GM18868 (cell line): Measurements from ENCODE around the gene USP9X.
"Not testable (repeated sequence)": the region's sequence is repeated elsewhere in the genome, so short reads cannot be mapped to it uniquely, and the experiment has no call there.

Experiments
- ATAC-seq: cut with Tn5 transposase; IDR thresholded peaks from one replicate; pipeline ENCODE4 v1.9.1; 2021; ENCODE audit warnings: mild to moderate bottlenecking, moderate library complexity; ENCODE audit not compliant: unreplicated experiment

Gene USP9X

DNA sequence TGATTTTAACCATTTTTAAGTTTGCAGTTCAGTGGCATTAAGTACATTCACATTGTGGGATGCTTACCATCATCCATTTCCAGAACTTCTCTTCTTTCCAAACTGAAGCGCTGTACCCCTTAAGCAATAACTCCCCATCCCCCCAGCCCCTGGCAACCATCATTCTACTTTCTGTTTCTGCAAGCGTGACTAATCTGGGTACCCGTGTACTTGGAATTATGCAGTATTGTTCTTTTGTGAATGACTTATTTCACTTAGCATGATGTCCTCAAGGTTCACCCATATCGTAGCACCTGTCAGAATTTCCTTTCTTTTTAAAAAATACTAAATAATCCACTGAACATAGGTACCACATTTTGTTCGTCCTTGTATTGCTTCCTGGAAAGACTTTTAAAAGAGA is 32.9 kb downstream of the USP9X start:
- no peak for ATAC-seq

DNA sequence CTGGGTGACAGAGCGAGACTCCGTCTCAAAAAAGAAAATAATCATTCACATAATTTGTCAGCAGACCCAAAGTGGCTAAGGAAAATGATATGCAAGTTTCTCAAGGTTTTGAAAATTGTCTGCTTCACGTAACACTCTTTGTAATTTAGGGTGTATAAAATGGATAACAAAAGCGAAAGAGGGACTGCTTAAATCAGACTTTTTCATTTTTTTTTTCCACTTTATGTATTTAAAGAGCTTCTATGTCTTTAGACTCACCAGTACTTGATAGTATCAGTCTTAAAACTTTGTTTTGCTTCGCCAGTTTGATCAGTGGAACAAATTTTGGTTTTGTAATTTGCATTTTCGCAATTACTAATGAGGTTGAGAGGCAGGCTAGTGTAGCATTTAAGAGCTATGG is 34.6 kb downstream of the USP9X start:
- no peak for ATAC-seq

DNA sequence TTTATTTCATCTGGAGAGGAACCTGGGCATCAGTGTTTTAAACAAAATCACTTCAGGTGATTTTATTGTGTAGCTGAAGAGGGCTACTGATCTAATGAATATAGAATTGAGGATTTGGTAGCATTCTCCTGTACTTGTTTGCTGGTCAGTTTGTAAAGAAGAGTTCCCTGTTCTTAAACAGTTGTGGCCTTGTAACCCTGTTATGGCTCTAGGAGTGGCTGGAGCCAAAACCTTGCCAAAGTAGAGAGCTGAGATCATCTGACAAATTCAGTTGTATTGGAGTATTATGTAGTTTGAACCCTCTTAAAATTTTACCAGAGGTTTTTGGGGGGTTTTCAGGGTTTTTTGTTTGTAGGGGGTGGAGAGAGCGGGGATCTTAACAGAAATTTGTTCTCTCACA is 36.5 kb downstream of the USP9X start:
- ATAC-seq, result no peak

DNA sequence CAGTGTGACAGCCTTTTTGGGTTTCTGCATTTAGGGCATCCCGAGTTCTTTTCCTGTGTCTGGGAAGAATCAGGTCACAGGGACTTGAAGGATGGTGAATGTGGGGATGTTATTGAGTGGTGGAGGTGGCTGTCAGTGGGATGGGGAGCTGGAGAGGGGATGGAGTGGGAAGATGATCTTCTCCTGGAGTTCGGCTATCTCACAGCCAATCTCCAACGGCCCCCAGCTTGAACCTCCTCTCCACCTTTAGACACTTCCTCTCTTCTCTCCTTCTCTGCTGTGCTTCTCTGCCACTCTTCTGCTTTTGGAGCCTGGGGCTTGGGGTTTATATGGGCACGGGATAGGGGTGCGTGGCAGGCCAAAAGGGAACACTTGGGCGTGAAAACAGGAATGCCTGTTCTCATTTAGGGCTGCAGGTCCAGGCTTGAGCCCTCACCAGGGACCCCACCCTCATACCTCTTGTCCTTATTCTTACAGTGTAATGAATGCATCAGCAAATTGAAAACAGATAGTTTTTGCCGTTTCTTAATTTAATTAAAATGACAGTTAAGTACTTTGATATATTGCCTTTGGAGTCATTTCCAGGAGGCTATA is 37.5 kb downstream of the USP9X start:
- no peak for ATAC-seq

DNA sequence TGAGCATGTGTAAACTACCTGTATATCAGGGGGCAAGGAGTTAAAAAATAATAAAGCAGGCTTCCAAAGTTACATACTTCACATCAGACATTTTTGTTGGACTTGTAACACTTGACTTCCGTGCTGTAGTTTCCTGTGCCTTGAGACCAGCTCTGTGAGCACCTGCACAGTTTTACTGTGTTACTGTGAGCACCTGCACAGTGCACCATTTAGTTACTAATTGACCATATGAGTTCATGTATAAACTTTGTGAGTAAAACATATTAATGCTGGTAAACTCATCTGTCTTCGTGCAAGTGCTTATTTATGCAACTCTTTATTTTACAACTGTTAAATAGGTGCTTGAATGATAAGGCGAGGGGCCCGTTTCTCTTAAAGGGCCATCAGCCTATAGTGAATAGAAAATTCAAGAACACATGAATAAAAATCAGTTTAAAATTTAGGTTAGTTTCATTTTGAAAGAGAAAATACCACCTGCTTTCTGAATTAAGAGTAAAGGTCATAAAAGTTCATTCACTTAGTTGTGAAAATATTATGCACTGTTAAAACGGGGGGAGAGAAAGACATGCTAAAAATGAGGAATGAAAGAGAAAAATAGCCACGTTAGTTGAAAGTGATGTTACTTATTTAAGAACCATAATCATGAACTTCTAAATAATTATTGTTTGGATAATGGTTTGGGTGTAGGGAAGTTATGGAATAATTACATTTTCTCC is 42.4 kb downstream of the USP9X start:
- ATAC-seq, result no peak

DNA sequence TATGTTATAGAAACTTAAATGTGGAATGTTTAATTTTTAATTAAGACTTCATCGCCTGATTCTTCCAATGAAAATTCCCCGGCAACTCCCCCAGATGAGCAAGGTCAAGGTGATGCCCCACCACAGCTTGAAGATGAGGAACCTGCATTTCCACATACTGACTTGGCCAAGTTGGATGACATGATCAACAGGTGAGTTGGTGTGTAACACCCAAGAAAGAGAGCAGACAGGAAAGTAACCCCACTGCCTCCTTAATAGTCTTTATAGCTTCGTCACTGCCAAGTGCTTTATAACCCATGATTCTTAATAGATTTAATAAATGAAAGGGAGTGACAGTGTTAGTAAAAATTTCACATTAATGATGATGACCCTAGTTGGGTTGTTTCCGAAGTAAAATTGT is 43.7 kb downstream of the USP9X start:
- no peak for ATAC-seq

DNA sequence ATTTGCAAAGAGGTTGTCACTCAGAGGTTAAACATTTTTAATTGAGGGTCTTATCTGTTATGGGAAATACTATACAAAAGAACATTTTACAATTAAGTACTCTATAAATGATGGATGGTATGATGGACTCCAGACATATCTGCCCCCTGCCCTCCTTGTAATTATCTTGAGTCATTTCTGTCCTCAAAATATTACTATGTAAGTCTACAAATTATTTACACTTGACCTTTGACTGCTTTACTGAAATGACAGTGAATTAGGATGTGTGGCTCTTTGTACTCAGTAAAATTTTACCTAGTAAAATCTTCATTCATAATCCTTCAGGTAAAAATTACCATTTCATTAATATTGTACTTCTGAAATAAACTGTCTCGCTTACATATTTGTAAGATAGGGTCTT is 46.5 kb downstream of the USP9X start:
- ATAC-seq, result no peak

DNA sequence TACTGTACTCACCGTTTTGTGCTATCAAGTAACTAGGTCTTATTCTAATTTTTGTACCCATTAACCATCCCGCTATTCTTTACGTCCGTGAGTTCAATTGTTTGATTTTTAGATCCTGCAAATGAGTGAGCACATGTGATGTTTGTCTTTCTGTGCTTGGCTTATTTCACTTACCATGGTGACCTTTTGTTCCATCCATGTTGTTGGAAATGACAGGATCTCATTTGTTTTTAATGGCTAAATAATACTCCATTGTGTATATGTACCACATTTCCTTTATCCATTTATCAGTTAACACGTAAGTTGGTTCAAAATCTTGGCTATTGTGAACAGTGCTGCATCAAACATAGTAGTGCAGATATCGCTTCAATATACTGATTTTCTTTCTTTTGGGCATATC is 48.3 kb downstream of the USP9X start:
- ATAC-seq, result no peak

DNA sequence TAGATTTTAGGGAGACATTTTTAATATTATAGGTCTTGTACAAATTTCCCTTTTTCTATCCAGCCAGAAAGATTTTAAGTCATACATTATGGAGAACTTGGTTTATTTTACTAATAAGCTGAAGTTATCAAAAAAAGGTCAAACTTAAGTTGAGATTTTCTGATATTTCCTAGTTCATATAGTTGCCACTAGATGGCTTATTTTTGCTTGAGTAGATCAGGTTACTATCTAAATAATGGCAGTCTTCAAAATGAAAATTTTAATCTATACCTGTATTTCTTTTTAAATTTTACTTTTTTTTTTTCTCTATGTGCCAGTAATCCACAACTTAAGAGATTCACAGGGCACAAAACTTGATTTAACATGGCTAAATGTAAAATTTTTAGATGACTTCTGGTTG is 52.3 kb downstream of the USP9X start:
- ATAC-seq, result no peak

DNA sequence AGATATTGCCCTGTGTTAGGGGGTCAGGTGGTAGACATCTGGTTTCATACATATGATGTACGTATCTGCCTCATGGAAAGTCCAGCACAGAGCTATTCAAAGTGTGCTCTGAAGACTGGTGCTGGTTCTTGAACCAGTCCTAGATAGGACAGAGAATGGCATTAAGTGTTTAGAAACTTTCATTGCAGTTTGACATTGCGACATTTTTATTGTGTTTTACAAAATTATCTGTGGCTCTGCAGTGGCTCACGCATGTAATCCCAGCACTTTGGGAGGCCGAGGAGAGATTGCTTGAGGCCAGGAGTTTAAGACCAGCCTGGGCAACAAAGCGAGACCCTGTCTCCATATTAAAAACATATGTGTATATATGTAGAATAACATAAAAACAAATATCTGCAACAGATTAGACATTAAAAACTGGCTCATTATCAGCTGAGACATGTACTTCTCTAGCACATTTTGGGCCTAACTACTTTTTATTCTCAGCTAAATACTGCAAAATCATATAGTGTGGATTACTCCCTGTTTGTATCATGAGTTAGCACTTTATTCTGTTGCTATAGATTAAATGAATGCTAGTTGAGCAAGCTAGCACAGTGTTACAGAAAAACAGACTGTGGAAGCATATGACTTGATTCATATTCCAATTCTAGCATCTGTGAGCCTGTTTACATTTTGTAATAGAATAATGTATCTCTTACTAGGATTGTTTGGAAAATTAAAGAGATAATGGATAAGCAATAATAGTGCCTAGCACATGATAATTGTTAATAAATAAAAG is 57.1 kb downstream of the USP9X start:
- no peak for ATAC-seq

DNA sequence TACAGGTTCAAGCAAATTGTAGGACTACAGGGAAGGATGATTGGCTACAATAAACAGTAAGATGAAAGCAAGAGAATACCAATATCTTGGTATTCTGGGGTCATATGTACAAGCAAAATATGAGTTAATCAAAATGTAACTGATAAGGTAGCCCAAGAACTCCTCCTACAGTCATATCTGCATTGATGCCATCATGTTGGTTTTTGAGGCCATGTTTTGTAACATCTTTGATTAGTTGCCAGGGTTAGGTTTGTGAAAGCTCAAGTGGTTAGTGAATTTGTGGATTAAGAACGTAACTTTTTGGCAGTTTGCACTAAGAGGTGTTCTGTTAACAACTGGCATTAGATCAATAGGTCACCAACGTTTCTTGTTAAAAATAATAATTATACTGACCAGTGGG is 59.6 kb downstream of the USP9X start:
- no peak for ATAC-seq

DNA sequence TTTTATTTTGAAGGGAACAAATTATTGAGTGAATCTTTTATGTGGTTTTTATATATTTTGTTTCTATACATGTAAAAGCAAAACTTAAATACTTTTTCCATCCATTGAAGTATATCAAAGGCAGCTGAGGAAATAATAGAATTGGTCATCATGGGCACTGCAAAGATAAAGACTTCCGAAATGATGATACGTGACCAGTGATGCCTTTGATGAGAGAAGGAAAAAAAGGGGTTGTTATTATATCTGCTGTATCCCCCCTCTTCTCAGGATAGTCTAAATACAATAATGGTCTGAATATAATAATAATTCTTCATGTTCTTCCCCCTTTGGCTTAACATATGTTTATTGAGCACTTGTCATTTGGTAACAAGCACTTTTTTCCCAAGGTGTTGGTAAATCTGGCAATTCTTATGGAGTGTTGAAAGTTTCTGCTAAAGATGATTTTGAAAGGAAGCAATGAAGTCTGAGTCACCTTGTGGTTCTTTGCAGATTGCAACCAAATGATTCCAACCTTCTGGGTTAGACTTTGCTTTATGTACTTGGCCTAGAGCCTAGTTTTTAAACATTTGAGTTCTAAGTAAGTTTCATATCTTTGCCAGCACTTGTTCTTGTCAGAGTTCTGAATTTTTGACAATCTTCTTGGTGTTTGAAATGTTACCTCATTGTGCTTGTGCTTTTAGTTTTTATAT is 60.8 kb downstream of the USP9X start:
- ATAC-seq, result no peak

DNA sequence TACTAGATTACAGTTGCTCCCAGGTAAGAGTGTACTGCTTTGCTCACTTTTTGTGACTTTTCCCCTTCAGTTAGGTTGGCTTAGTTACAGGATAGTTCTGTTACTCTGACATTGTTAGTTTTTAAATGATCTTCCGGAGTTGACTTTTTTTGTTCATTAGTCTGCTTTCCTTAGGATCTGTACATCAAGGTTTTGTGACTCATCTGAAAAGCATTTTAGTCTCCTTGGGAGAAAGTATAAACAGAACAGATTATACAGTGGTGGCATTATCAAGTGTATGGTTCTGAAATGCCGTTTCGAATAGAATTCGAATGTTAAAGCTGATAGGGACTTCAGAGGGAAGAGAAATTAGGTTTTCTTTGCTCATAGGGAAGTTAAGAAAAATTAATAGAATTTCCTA is 63.3 kb downstream of the USP9X start:
- no peak for ATAC-seq

DNA sequence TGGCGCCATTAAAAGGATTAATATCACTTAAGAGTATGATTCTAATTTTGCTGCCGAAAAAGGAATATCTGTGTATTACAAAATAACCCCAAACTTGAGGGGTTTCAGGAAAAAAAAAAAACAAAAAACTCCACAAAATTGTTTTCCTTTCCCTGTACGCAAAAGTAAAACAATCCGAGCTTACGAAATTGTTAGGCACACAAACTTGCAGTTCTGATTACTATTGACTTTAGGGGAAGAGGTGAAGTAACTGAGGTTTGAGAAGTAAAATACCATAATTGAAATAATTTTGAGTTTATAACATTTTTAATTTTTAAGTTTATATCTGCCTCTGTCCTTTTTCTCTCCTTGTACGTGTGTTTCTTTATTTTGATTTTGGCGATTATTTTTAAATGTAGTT is 64.8 kb downstream of the USP9X start:
- ATAC-seq, result no peak

DNA sequence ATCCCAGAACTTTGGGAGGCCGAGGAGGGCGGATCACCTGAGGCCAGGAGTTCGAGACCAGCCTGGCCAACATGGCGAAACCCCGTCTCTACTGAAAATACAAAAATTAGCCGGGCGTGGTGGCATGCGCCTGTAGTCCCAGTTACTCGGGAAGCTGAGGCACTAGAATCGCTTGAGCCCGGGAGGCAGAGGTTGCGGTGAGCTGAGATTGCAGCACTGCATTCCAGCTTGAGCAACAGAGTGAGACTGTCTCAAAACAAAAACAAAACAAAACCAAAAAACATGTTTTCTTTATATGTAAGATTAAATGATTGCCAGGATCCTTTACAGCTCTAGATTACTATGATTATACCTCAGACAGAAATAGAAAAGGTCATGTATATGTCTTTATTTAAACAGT is 66.5 kb downstream of the USP9X start:
- ATAC-seq, result not testable (repeated sequence)

DNA sequence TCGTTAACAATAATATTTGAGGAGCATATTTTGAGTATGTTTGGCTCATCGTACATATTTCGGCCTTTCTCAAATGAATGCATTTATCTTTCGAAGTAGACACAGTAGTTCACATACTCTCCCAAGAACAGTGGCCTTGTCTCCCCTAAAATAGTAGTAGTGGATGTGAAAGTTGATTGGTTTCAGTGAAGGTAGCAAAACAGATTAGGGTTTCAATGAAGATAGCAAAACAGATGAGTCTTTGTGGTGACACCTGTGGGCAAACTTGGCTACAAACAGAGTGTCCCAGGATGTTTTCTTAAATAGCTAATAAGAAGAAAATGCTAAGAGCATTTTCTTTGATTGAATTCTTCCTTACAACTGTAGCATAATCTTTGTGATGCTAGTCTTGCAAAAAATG is 67.0 kb downstream of the USP9X start:
- ATAC-seq, result no peak

DNA sequence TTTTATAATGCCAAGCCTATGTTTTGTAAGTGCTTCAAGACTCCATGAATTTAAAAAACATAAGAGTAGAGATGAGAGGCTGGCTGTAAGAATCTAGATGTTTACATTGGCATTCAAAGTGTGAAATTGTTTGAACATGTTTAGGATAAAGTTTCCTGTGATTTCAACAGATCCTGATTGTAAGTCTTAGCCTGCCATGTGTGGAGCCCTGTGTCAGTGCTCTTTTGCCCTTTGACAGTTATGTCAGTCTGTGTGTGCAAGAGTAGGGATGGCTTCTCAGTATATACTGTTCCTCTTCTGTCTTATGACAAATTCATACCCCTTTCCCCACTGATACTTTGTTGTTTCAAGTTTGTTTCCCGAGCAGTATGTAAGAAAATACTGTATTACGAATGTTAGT is 68.2 kb downstream of the USP9X start:
- no peak for ATAC-seq

DNA sequence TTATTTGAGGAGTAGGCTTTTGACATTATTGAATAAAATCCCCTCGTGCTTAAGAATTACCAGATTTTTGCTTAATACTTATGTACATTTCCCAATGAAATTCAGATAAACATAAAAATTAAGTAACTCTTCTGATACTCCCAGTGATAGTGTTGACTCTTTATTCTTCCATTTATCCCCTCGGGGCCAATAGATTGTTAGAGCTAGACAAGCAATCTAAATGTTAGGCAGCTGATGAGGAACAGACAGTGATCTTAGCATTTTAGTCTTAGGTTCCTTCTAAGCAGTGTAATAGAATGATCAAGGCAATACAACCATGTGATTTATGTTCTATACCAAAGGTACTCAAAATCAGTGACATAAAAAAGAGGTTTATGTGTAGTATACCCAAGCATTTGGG is 68.7 kb downstream of the USP9X start:
- ATAC-seq, result no peak

DNA sequence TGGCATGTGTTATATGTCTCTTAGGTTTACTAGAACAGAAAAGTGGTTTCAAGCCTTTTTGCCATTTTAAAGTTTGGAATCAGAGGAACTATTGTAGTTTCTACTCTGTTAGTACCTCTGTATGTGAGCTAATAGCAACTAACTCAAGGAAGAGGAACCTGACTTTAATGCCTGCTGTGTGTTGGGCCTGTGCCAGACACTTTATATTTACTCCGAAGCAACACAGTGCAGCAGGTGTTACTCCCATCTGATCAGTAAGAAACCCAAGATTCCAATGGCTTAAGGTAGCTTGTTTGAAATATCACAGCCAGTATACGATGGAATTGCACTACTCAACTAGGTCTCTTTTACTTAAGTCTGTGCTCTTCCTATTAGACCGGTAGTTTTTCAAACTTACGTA is 79.2 kb downstream of the USP9X start:
- ATAC-seq, result no peak

DNA sequence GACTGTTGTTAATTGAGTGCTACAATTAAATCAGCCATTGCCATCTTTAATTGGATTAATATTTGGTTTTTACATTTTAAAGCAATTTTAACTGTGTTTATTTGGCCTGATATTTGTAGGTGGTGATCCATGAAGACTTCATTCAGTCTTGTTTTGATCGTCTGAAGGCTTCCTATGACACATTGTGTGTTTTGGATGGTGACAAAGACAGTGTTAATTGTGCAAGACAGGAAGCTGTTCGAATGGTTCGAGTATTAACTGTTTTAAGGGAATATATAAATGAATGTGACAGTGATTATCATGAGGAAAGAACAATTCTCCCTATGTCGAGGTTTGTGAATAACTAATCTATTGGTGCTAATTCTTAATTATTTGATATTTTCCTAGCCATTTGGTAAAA is 82.6 kb downstream of the USP9X start:
- no peak for ATAC-seq

DNA sequence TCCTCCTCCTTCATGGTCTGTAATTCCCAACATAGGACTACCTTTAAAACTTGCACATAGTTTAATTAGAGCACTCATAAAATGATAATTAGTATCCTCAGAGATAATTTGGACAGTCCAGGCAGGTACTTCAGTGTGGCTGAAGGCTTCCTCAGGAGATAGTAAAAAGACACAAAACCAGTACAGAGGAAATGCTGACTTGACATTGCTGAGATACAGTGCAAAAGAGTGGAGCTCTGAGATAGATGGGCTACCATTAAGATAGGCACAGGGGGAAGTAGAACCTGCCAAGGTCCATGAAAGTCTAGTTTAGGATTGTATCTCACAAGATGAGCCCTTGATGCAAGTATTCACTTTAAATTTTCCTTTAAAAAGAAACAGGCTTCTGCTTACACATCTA is 91.0 kb downstream of the USP9X start:
- ATAC-seq, result no peak

DNA sequence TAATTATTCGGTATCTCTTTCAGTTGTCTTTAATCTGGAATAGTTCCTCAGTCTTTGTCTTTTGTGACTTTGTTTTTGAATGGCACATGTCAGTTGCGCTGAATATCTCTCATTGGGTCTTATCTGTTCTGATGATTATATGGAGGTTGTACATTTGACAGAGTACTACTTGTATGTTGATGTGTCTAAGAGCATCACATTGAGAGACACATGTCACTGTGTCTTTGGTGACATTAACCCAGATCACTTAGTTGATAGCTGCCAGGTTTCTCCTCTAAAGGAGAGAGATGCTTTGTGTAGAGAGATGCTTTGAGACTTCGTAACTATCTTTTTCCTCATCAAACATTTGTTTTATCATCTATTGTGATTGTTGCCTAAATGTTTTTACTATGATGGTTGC is 92.1 kb downstream of the USP9X start:
- ATAC-seq, result no peak
